Calu3 (cell line): ENCODE measurements around the gene CHN2. TPM values are rescaled to one million over a fixed set of nuclear protein-coding genes. Genes with fewer than 3 reads are reported as not detected.
A peak's percentile ranks its signal among the peaks of the same experiment; 100 is the strongest.

ENCODE experiments used
- BruUV-seq: library from RNA; stranded (reverse); fragments of 400-500 nt; replicated peaks from 2 replicates; lab custom pipeline; 2021; lab: Mats Ljungman, UMichigan
- CTCF ChIA-PET: fragments of 300-600 bp; sonication (Branson Sonifier 250); formaldehyde crosslinking; loops from one replicate; lab custom pipeline; 2022; ENCODE audit warnings: antibody characterized with exemption; lab: Charles Lee
- DNase-seq: peaks from one replicate; pipeline ENCODE4 v3.0.0; 2022
- H3K27ac Mint-ChIP-seq: one replicate; pipeline ENCODE4 v1.8.0; 2022; ENCODE audit warnings: mixed read lengths; ENCODE audit not compliant: unreplicated experiment
- H3K27me3 Mint-ChIP-seq: one replicate; pipeline ENCODE4 v1.8.0; 2022; ENCODE audit warnings: mixed read lengths; ENCODE audit not compliant: unreplicated experiment
- H3K36me3 Mint-ChIP-seq: one replicate; pipeline ENCODE4 v1.8.0; 2022; ENCODE audit warnings: mild to moderate bottlenecking, moderate library complexity, mixed read lengths; ENCODE audit not compliant: insufficient read depth, unreplicated experiment
- H3K4me1 Mint-ChIP-seq: one replicate; pipeline ENCODE4 v1.8.0; 2022; ENCODE audit warnings: mild to moderate bottlenecking, low read depth, mixed read lengths; ENCODE audit not compliant: unreplicated experiment
- H3K4me3 Mint-ChIP-seq: one replicate; pipeline ENCODE4 v1.8.0; 2022; ENCODE audit warnings: mild to moderate bottlenecking, low read depth, moderate library complexity, mixed read lengths; ENCODE audit not compliant: unreplicated experiment
- H3K9me3 Mint-ChIP-seq: one replicate; pipeline ENCODE4 v1.8.0; 2022; ENCODE audit warnings: low read depth, mixed read lengths; ENCODE audit not compliant: unreplicated experiment
- CTCF ChIP-seq: fragments of 200-600 bp; IDR thresholded peaks from one replicate; pipeline ENCODE4 v1.8.0; 2022; ENCODE audit warnings: antibody characterized with exemption; ENCODE audit not compliant: unreplicated experiment
- intact Hi-C: fragments of 100-400 bp; cut with micrococcal nuclease; formaldehyde crosslinking; loops from one replicate; pipeline ENCODE4 v1.10.0; 2022; ENCODE audit not compliant: unreplicated experiment
- total RNA-seq: library from RNA; stranded (reverse); gene quantifications from 2 replicates; pipeline ENCODE4 v1.2.3, GENCODE V29; 2022

Gene CHN2
- total RNA-seq, 1 experiment from 2014 or later = 12.4 TPM

- intact Hi-C loops = no loop called here
- BruUV-seq = no TSS peak
- DNase-seq = no peak
- Mint-ChIP-seq H3K4me1 (peaks cover 4% of the 10 kb centered on the region), H3K9me3 (no peaks in the 10 kb centered on the region), H3K27me3 (no peaks in the 10 kb centered on the region), H3K27ac (no peak overlapping the region), H3K4me3 (no peak overlapping the region), H3K36me3 (no peaks in the 10 kb centered on the region)
- CTCF ChIA-PET = no interaction called here
- no peak for TF ChIP-seq CTCF
Observed at GRCh38 chr7:29184599-29184998, 10.0 kb upstream of the CHN2 start.

- H3K36me3 Mint-ChIP-seq = no peaks in the 10 kb centered on the region
Observed at GRCh38 chr7:29185613-29186012, 9.0 kb upstream of the CHN2 start.

GRCh38 chr7:29189743-29190201 lies 4.8 kb upstream of the CHN2 start:
- peak; percentile 86 for DNase-seq
- no TSS peak for BruUV-seq
- H3K9me3 Mint-ChIP-seq = no peaks in the 10 kb centered on the region
- peaks cover 14% of the 10 kb centered on the region for H3K27me3 Mint-ChIP-seq
- peaks cover 13% of the 10 kb centered on the region for H3K36me3 Mint-ChIP-seq
- intact Hi-C loops = loop anchor here (1.0 to 5.0 kb wide), 4 partner anchors 75 to 267 kb away; no protein-coding TSS in a partner anchor
- peaks cover 18% of the 10 kb centered on the region for H3K4me1 Mint-ChIP-seq
- H3K27ac Mint-ChIP-seq = no peak overlapping the region
- H3K4me3 Mint-ChIP-seq = no peak overlapping the region
- TF ChIP-seq CTCF = peak; percentile 97
- CTCF ChIA-PET = interaction anchor here (0.5 to 3.3 kb wide), 25 partner anchors 10 to 273 kb away, joined by 3 to 50 read pairs (median 4); no protein-coding TSS in a partner anchor

More at GRCh38 chr7:29185613-29186012, 9.0 kb upstream of the CHN2 start:
- TF ChIP-seq CTCF = no peak
- H3K4me3 Mint-ChIP-seq = no peak overlapping the region
- intact Hi-C loops = loop anchor here (5.0 kb wide), 1 partner anchor 263 kb away; no protein-coding TSS in a partner anchor
- H3K27ac Mint-ChIP-seq = no peak overlapping the region
- H3K9me3 Mint-ChIP-seq = no peaks in the 10 kb centered on the region
- no TSS peak for BruUV-seq
- H3K4me1 Mint-ChIP-seq = peaks cover 11% of the 10 kb centered on the region
- DNase-seq = no peak
- H3K27me3 Mint-ChIP-seq = no peaks in the 10 kb centered on the region
- CTCF ChIA-PET = interaction anchor here (0.7 kb wide), 2 partner anchors 139 to 236 kb away, joined by 3 read pairs; no protein-coding TSS in a partner anchor

- intact Hi-C loops = no loop called here
- CTCF ChIA-PET = interaction anchor here (0.7 to 3.3 kb wide), 15 partner anchors 9 to 268 kb away, joined by 3 to 50 read pairs (median 5); no protein-coding TSS in a partner anchor
- Mint-ChIP-seq H3K9me3 (no peaks in the 10 kb centered on the region), H3K27ac (no peak overlapping the region), H3K4me3 (no peak overlapping the region), H3K27me3 (peaks cover 14% of the 10 kb centered on the region), H3K4me1 (peaks cover 24% of the 10 kb centered on the region), H3K36me3 (peaks cover 20% of the 10 kb centered on the region)
- no TSS peak for BruUV-seq
- no peak for DNase-seq
- no peak for TF ChIP-seq CTCF
Observed at GRCh38 chr7:29190349-29191045, 4.1 kb upstream of the CHN2 start.
